Uterus (tissue), 4 donors: ENCODE data around the gene PPARG. TPM values are rescaled to one million over a fixed set of nuclear protein-coding genes. Genes with fewer than 3 reads are reported as not detected.

ENCODE experiments used
- DNase-seq, 2 donors: peaks; one replicate each; pipeline ENCODE4 v3.0.0-alpha.2; 2019 to 2020
- H3K27ac ChIP-seq, 2 donors: fragments of 200-600 bp; sonication (generic); 1 replicate in 1 of 2; 2 replicates in 1 of 2; pipeline ENCODE4 v1.5.1; 2016 to 2018
- H3K27me3 ChIP-seq, 2 donors: fragments of 200-600 bp; sonication (generic); one replicate each; pipeline ENCODE4 v1.5.1; 2018 to 2019; ENCODE audit warnings: control low read depth in 1 of 2
- H3K36me3 ChIP-seq, 2 donors: fragments of 200-600 bp; sonication (generic); one replicate each; pipeline ENCODE4 v1.5.1; 2019; ENCODE audit warnings: control low read depth in 1 of 2
- H3K4me1 ChIP-seq, 2 donors: fragments of 200-600 bp; sonication (generic); one replicate each; pipeline ENCODE4 v1.5.1; 2018 to 2019; ENCODE audit warnings: control low read depth in 1 of 2
- H3K4me3 ChIP-seq, 2 donors: fragments of 200-600 bp; sonication (generic); 1 replicate in 1 of 2; 2 replicates in 1 of 2; pipeline ENCODE4 v1.5.1; 2018 to 2019; ENCODE audit warnings: mild to moderate bottlenecking in 1 of 2
- H3K9me3 ChIP-seq, 2 donors: fragments of 200-600 bp; sonication (generic); one replicate each; pipeline ENCODE4 v1.5.1; 2019; ENCODE audit warnings: control low read depth in 1 of 2
- CTCF ChIP-seq, 4 experiments: fragments of 200-600 bp in 2 of 4; fragments of 450-650 bp in 2 of 4; sonication (generic) in 2 of 4; IDR thresholded peaks; one replicate each; pipeline ENCODE4 v1.5.1; 2016 to 2019; ENCODE audit warnings: antibody characterized with exemption in 4 of 4, mild to moderate bottlenecking in 2 of 4, moderate library complexity in 1 of 4
- POLR2A ChIP-seq, 2 donors: fragments of 450-650 bp; IDR thresholded peaks; one replicate each; pipeline ENCODE4 v1.6.1; 2016; ENCODE audit warnings: antibody characterized with exemption in 2 of 2, mild to moderate bottlenecking in 1 of 2, moderate library complexity in 1 of 2
- intact Hi-C: fragments of 100-400 bp; cut with DNase I; formaldehyde crosslinking; loops from one replicate; pipeline ENCODE4 v1.15.1; 2023; ENCODE audit warnings: low total_unique reads
- total RNA-seq, 4 donors: library from RNA; depleted of rRNA in 3 of 4; stranded (reverse); fragments of >200 nt in 3 of 4; gene quantifications; one replicate each; pipeline versions ENCODE4 v1.1.0 to v1.2.4, GENCODE V29; 2014 to 2023
- donor health status: DM: yes; HTN: yes; CAD: no.

PPARG gene
- total RNA-seq, 4 donors from 2014 or later, result 5.1 to 29.1 (median 12.9) TPM

DNA sequence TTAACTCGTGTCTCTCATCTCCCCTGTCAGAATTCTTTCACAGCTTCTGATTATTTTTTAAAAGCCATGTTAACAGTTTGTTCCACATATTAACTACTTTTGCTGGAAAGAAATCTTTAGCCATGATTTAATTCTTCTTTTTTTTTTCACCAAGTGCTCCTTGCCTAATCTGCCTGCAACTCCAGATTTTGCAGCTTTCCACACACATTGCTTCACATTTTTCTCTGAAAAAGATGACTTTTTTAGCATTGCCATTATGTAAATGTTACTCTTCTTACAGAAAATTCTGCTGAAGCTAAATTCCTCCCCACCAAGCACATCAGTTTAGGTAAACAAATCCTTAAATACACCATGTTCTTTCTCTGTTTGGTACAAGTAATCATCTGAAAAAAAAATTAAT, 23.4 kb upstream of the PPARG start:
- Histone ChIP-seq H3K4me1 (no peaks in the 10 kb centered on the region), H3K4me3 (no peak overlapping the region), H3K27me3 (no peaks in the 10 kb centered on the region), H3K36me3 (no peaks in the 10 kb centered on the region), H3K27ac (peak overlapping the region in 1 of 2 donors; percentile 3), H3K9me3 (no peaks in the 10 kb centered on the region)
- TF ChIP-seq CTCF (IDR thresholded peaks at IDR 0.05), result no peak
- TF ChIP-seq POLR2A (IDR thresholded peaks at IDR 0.05), result no peak
- intact Hi-C loops, result no loop called here
- DNase-seq, result no peak

DNA sequence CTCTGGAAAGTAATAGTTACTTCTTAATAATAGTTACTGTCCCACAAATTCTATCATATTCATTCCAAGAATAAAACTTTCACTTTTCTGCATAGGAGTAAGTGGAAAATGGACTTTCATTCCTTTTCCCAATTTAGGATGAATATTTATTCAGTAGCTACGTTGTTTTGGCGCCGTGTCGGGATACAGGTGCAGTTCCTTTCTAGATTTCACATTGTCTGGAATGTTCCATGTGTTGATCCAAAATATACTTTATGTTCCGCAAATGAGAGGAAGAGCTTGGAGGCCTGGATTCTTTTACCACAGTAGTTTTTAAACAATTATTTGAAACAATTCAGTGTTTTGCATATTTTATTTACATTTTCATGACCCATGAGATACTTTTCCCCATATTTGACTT, 22.8 kb upstream of the PPARG start:
- Histone ChIP-seq H3K4me1 (no peaks in the 10 kb centered on the region), H3K27ac (peak overlapping the region in 1 of 2 donors; percentile 3), H3K4me3 (no peak overlapping the region), H3K36me3 (no peaks in the 10 kb centered on the region), H3K9me3 (no peaks in the 10 kb centered on the region), H3K27me3 (no peaks in the 10 kb centered on the region)
- TF ChIP-seq CTCF (IDR thresholded peaks at IDR 0.05) (no peak), POLR2A (IDR thresholded peaks at IDR 0.05) (no peak)
- DNase-seq, result no peak
- intact Hi-C loops, result no loop called here

DNA sequence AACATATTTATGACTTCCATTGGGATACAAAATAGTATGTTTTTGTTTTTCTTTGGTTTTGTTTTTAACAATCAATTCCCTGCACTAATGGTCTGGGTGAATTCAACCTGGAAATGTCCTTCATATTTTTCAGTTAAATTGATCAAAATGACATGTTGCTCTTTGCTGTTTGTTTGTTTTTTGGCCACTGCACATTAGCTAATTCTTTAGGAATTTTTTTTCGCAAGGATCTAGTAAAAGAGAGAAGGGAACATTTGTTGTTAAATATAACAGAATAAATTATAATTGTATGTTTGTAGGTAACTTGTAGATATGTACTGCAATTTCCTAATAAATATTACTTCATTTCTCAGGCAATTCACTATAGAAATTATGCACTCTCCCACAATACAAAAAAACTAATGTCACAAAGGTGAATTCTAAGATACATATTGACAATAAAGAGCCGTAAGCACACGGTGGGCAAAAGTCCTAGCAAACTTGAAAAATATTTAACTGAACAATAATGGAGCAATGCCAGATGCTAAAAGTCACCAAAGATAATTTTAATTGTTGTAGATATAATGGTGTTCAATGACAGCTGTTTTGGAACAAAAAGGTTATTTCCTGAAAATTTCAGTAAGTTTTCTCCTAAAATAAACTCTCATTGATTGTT, 21.4 kb upstream of the PPARG start:
- DNase-seq, result no peak
- intact Hi-C loops, result no loop called here
- Histone ChIP-seq H3K27ac (no peak overlapping the region), H3K4me1 (no peaks in the 10 kb centered on the region), H3K9me3 (no peaks in the 10 kb centered on the region), H3K4me3 (no peak overlapping the region), H3K36me3 (no peaks in the 10 kb centered on the region), H3K27me3 (no peaks in the 10 kb centered on the region)
- TF ChIP-seq CTCF (IDR thresholded peaks at IDR 0.05) (no peak), POLR2A (IDR thresholded peaks at IDR 0.05) (no peak)

GRCh38 chr3:12268049-12268735, 20.7 kb upstream of the PPARG start:
- H3K9me3 ChIP-seq, result no peaks in the 10 kb centered on the region
- H3K4me3 ChIP-seq, result no peak overlapping the region
- TF ChIP-seq CTCF (IDR thresholded peaks at IDR 0.05) (no peak), POLR2A (IDR thresholded peaks at IDR 0.05) (no peak)
- no peaks in the 10 kb centered on the region for H3K27me3 ChIP-seq
- no peak for DNase-seq
- no peaks in the 10 kb centered on the region for H3K4me1 ChIP-seq
- no peaks in the 10 kb centered on the region for H3K36me3 ChIP-seq
- H3K27ac ChIP-seq, result no peak overlapping the region
- intact Hi-C loops, result no loop called here

DNA sequence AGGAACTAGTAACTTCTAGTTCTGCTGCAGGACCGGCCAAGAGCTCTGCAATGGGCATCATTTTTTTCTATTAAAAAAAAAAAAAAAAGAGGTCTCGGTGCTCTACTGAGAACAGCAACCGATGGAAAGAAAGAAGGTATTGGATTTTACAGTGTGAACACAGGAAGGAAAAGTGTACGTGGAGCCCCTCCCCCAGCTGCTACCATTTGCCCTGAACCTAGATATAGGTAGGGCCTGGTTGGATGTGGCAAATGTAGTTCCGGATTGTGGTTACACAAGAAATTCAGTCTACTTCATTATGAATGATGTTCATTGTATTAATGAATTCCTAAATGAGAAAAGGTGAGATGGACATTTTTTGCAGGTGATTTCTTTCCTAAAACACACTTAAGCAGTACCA, 17.9 kb upstream of the PPARG start:
- no peak overlapping the region for H3K4me3 ChIP-seq
- intact Hi-C loops, result no loop called here
- TF ChIP-seq CTCF (IDR thresholded peaks at IDR 0.05), result no peak
- TF ChIP-seq POLR2A (IDR thresholded peaks at IDR 0.05), result no peak
- DNase-seq, result no peak
- H3K27me3 ChIP-seq, result no peaks in the 10 kb centered on the region
- H3K36me3 ChIP-seq, result no peaks in the 10 kb centered on the region
- no peaks in the 10 kb centered on the region for H3K9me3 ChIP-seq
- H3K4me1 ChIP-seq, result no peaks in the 10 kb centered on the region
- H3K27ac ChIP-seq, result no peak overlapping the region
